Hematopoietic multipotent progenitor cell treated with erythropoietin and hydrocortisone succinate and interleukin-3 and kit ligand, for 6 days (in vitro differentiated cells): ENCODE results near the gene CUZD1.
A peak's percentile ranks its signal among the peaks of the same experiment; 100 is the strongest.

ENCODE experiments used
- DNase-seq: peaks from one replicate; pipeline ENCODE4 v3.0.0-alpha.2; 2015

Gene CUZD1

GRCh38 chr10:122853665-122854313 lies 8.1 kb upstream of the CUZD1 start:
- no peak for DNase-seq

GRCh38 chr10:122852261-122852660 lies 6.6 kb upstream of the CUZD1 start:
- DNase-seq, result no peak

DNA sequence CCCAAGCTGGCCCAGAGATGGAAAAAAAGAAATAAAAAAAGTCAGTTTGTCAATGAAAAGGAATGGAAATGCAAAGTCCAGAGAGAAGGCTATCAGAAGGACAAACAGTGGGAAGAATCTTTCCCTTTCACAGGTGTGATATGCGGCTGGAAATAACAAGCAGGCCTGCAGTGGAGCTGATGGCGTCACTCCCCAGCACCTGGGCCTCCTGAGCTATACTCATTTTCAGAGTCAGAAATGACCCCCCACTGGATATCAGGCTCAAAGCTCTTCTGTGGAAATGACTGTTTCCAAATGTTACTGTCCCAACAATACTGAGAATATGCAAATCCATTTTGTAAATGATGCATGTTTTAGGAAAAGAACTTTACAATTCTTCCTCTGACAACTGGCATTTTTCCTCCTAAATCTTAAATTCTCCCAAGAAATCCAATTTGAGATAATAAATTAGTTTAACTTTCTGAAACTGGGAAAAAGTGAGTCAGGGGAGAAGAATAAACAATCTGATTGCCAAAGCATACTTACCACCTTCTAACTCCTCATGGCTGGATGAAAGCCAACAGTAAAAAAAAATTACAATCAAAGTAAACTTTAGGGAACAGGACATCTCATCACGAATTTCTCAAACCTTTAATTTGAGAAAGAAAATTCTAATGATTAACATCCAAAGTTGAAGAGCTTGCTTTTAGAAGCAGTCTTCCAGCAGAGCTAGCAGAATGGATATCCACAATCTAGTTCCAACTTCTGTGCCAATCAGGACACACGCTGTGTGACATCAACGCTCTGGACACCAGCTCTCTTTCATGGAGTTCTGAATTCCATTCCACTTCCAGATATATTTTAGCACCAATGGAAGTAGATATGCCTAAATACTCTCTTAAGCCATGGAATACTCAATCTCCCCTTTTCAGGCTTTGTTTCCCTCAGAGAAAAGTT lies 5.3 kb upstream of the CUZD1 start:
- no peak for DNase-seq

DNA sequence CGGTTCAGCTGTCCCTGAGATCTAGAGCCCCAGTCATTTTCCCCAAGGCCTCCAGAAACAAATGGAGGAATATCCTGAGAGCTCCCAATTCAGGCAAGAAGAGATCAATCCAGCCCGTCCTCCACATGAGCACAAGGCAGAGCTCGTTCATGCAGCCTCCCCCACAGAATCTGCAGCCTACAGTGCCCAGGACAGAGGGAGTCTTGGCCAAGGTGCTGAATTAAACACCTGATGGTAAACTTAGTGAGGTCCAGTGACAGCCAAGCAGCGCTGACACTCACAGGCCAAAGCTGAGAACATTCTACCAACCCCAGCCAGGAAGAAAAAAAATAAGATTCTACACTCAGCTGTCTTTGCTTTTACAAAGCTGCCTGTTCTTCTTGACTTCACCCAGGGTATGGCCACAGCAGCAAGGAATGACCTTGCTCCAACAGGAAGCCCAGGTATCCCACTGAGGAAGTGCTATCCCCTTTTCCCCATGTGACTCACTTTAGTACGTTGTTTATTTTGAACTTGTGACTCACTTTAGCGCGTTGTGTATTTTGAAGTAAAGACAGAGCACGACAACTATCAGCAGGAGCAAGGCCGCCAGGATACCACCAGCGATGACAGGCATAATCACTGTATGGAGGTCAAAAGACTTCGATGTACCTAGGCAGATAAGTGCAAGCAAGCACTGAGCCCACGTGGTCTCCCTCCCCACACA lies 4.4 kb upstream of the CUZD1 start:
- DNase-seq, result no peak

- no peak for DNase-seq
Observed at GRCh38 chr10:122849090-122849489, 3.4 kb upstream of the CUZD1 start.

DNA sequence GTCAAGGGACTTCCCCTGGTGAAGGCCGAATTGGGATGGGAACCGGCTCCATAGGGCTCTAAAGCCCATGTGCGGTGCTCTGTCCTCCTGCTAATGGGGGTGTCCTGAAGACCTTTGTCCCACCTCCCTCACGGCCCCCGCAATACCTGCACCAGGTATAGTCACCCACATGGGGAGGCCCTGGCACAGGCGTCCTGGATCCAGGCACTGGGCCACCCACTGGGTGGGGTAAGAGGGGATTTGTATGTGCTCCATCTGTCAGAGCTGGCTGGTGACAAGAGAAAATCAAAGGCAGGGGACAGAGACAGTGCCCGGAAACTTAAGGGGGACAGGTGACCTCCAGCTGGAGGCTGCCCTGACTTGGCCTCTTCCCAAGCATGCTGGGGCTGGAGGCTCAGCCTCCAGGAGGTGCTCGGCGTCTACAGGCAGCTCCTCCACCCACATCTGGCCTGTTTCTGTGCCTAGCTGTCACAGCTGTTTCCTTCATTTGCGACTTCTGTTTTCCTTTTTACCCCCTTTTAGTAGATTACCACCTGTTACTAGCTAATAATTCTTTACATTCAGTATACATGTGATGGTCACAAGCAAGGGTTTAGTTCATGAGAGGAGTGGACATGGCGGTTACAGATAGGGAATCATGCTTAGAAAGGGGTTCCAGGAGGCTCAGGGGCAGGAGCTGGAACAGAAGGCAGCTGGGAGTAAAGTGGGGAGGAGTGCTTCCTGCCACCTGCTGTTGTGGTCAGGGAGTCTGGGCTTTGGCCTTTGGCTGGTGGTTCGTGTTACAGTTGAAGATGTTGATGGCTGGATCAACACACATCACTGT lies 2.3 kb upstream of the CUZD1 start:
- peak; percentile 54 for DNase-seq

DNA sequence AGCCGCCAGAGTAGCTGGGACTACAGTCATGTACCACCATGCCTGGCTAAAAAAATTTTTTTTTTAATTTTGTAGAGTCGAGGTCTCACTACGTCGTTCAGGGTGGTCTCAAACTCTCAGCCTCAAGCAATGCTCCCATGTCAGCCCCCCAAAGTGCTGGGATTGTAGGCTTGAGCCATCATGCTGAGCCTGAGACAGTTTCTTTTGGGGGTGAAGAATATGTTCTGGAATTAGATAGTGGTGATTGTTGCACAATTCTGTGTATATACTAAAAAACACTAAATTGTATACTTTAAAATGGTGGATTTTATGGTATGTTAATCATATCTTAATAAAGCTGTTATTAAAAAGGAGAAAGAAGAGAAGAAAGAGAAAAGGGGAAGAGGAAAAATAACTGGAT lies 1.5 kb downstream of the CUZD1 start:
- DNase-seq, result no peak

GRCh38 chr10:122841569-122841968 lies 4.1 kb downstream of the CUZD1 start:
- no peak for DNase-seq

- no peak for DNase-seq
Observed at GRCh38 chr10:122839505-122839904, 6.2 kb downstream of the CUZD1 start.

- DNase-seq, result no peak
Observed at GRCh38 chr10:122838880-122839279, 6.8 kb downstream of the CUZD1 start.

DNA sequence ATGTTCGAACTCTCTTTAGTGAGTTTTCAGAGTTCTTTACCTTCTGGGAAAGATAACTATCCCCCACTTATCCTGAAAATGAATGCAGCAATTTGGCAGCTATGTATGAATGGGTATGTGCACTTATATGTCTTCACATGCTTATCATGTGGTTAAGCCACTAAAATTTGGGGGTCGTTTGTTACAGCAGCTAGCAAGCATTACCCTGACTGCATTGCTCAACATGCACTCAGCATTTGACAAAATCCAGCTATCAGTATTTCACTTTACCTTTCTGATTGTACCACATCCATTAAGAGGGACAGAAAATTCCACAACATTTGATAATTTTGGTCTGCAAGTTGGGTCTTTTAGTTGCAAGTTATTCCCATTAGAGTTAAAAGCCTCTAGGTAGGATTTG lies 9.7 kb downstream of the CUZD1 start:
- no peak for DNase-seq

GRCh38 chr10:122830965-122831353 lies 14.7 kb downstream of the CUZD1 start:
- DNase-seq, result no peak

DNA sequence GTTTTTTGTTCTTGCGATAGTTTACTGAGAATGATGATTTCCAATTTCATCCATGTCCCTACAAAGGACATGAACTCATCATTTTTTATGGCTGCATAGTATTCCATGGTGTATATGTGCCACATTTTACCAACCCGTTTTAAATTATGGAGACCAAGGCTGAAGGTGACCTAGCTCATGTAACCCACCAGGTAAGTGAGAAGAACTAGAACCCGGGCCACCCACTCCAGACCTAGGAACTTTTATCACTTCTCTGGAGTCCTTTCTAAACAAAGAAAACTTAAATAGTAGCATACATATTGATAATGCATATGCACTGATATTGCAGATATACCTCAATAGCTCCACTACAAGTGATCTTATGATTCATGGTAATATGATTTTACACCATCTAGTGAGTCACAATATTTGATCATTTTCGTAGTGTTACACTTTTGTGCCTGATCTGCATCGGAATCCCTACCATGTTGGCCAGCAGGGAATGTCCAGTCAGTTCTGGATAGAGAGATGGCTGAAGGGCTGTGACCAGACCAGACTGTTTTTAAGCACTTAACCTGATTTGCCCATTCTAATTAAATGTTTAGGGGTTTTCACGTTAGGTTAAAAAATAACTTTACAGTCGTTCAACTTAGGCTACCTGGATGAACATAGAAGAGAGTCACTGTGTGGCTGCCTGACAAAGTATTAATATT lies 15.2 kb downstream of the CUZD1 start:
- no peak for DNase-seq

DNA sequence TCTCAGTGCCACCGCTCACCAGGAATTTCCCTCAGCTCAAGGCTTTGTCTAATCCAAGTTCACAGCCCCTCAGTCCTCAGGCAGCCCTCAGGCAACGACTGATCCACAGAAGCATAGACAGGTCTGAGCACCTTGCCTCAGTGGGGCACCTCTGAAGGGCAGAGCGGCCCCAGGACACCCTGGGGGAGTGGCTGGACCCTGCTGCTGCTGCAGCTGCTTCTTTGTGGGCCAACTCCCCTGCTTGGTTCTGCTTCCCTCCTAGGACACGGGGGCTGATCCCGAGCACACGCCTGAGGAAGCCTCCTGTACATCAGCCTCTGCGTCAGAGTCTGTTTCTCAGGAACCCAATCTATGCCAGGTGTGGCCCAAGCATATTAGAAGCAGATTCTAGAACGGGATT lies 16.2 kb downstream of the CUZD1 start:
- no peak for DNase-seq

GRCh38 chr10:122828716-122829255 lies 16.9 kb downstream of the CUZD1 start:
- no peak for DNase-seq

GRCh38 chr10:122827302-122827701 lies 18.4 kb downstream of the CUZD1 start:
- DNase-seq, result no peak

DNA sequence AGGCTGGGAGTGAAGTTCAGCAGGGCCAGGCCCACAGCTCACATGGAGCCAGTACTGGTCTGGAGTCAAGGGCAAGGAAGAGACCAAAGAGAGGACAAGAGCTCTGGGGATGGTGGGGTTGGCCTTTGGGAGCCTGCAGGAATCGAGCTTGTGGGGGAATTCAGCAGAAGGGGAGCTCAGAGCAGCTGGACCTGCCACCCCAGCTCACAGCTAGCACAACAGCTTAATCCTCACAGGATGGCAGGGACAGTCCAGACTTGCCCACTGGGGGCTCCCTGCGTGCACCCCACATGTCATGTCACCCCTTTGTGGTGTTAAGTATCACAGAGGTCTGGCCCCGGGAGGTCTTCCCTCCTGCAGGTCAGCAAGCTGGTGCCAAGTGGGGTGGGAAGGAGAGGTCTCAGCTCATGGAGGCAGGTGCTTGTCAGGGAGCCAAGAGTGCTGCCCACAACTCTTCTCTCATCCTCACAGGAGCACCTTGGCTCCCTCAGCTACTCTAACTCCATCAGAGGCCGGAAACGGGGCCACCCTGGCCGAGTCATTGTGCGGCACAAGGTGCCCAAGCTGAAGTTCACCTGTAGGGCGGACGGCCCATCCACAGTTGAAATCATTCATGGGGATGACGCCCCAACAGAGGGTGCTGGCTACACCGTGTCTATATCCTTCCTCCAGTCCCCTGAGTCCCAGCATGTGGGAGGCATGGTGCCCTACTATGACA lies 22.5 kb downstream of the CUZD1 start:
- DNase-seq, result no peak

- DNase-seq, result no peak
Observed at GRCh38 chr10:122821808-122822207, 23.8 kb downstream of the CUZD1 start.

DNA sequence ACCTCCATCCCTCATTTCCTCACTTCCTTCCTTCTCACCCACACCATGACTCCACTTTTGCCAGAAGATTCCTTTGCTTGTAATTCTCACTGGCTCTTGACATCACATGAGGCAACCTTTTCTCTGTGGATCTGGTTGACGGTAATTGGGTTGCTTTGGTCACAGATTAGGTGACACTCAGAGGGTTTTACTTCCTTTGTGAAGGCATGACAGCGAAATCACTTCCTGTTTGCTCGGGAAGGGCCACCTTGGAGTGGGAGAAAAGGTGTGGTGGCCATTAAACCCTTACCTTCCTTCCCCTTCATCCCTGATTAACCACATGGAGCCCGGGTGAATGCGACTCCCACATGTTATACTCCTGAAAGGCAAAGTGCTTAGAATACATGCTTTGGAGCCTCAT lies 30.2 kb downstream of the CUZD1 start:
- no peak for DNase-seq

GRCh38 chr10:122814493-122814892 lies 31.2 kb downstream of the CUZD1 start:
- DNase-seq, result no peak

DNA sequence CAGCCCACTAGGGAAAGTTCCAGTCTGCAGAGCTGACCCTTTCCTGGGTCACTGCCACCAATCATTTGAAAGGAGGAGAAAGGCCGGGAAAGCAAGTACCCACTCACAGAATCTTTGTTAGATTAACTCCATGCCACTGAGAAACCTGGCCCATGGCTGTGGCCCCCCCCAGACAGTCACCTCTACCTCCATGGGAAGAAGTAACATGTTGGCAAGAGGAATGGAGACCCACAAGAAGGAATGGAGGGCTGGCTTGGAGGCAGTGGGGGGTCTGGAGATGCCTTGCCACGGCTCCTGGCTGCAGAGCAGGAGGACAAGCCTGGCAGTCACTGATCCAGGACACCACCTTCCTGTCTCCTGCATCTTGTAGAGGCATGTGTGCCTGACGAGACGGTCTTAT lies 32.9 kb downstream of the CUZD1 start:
- no peak for DNase-seq
